ENCODE data around the gene ATXN7.

The ATXN7 gene

DNA sequence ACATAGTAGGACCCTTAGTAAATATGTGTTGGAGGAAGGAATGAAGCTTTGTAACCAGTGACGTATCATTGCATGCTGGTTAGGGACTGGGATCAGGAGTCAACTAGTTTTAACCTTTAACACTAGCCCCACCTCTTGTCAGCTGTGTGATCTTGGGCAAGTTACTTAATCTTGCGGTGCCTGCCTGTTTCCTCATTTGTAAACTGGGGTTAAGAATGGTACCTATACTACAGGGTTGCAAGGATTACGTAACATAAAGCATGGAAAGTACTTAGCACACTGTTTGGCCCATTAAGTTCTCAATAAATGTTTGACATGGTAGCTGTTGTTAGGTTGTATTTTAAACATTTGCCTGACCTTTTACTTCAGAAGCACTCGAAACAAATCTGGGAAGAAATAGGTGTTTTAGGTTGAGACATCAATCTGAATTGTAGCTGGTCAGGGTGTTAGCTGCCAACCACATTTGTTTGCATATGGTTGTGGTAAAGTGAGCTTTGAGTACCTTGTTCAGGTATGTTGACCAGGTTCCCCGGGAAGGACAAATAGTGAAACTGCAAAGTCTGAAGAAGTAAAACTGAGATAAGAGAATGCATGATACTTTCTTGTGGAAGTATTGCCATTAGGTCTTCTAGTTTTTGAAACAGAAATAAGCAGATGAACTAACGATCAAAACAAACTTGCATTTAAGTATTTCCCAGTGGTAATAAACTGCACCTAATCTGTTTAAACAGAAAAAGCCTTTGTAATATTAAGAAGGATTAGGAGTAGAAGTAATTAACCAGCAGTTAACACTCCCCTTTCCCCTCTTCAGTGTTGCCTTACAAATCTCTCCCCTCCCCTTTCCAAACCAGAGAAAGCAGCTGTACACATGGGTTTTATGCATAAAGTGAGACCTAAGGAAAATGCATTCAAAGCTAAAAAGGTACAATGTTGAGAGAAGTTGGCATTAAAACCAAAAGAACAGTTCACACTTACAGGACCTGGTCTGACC is 74.3 kb downstream of the ATXN7 start:
- no peak for DNase-seq (ENCODE audit: low read depth)

DNA sequence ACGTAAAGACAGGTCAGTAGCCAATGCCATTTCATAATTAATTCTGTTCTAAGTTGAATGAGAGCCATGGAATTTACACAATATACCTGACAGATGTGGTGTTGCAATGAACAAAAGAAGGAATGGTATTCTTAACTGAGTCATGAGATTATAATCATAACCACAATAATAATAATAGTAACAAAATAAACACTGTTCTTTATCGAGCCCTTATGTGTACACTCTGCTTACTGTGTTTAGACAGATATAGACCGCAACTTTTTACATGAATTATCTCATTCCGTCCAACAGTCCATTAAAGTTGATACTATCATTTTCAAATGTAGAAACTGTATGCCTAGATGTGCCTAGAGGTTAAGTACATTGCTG is 76.7 kb downstream of the ATXN7 start:
- DNase-seq (ENCODE audit: low read depth) = no peak

DNA sequence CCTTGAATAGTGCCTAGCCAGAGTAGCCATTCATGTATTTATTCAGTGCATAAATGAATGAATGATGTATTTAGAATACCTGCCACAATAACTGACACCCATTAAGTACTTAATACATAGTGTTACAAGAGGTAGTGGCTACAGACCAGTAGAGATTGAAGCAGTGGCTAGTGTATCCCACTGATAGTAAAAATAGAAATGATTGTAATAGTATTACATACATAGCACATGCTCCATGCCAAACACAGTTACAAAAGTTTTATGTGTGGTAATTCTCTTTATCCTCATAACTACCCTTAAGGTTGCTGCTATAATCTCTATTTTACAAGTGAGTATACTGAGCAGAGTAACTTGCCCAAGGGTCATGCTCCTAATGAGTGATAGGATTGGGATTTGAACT is 78.9 kb downstream of the ATXN7 start:
- no peak for DNase-seq (ENCODE audit: low read depth)

GRCh38 chr3:63943678-63944077 is 80.0 kb downstream of the ATXN7 start:
- no peak for DNase-seq (ENCODE audit: low read depth)

DNA sequence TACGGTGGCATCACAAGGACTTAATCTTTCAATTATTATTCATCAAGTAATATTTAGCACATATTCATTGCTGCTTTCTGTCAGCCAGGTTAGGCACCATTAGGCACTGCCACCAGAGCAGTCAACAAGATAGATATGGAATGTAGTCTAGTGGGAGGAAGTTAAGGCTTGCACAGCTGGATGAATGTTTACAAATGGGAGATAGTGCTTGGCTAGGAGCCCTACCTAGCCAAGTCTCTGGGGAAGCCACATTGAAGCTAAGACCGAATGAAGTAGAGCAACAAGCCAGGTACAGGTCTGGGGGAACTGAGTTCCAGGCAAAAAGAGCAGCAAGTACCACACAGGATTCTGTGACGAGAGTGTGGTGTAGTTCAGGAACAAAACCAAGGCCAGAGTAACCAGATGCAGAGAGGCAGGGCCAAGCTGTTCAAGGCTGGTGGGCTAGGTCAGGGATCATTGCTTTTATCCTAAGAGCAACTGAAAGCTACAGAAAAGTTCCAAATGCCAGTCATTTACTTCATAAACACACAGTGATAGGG is 82.0 kb downstream of the ATXN7 start:
- no peak for DNase-seq (ENCODE audit: low read depth)

- DNase-seq (ENCODE audit: low read depth) = no peak
Observed at GRCh38 chr3:63946753-63947152, 83.1 kb downstream of the ATXN7 start.

DNA sequence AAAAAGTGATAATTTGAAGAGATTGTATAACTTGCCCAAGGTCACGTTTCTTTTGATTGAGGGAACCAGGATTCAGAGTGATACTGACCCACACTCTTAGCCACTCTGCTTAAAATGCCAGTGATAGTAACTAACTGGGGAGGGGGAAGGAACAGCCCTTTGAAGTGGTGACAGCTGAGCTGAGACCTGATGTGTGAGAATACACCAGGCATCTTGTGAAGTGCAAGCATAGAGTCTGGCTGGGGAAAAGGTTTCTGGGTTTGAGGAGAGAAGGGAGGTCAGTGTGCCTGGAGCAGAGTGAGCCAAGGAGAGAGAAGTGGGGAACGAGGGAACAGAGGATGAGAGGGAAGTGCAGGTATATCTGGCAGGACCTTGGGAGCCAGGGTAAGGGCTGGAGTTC is 83.9 kb downstream of the ATXN7 start:
- DNase-seq (ENCODE audit: low read depth) = no peak

DNA sequence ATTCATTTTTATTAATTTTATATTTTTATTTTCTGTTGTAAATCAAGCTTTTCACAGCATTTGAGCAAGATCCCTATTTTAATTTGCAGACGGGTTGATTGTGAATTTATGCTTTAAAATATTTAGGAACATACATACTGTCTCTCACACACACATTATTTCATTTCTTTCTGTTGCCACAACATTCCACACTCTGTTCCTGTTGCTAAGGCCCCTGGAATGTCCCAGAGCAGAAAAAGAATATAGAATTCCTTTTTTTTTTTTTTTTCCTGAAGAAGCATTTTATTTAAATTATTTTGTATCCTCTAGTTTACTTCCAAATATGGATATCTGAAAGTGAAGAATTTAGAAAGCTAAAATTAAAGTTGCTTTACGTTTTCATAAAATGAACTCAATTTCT is 85.3 kb downstream of the ATXN7 start:
- DNase-seq (ENCODE audit: low read depth) = no peak

GRCh38 chr3:63950698-63951097 is 87.0 kb downstream of the ATXN7 start:
- DNase-seq (ENCODE audit: low read depth) = no peak

DNA sequence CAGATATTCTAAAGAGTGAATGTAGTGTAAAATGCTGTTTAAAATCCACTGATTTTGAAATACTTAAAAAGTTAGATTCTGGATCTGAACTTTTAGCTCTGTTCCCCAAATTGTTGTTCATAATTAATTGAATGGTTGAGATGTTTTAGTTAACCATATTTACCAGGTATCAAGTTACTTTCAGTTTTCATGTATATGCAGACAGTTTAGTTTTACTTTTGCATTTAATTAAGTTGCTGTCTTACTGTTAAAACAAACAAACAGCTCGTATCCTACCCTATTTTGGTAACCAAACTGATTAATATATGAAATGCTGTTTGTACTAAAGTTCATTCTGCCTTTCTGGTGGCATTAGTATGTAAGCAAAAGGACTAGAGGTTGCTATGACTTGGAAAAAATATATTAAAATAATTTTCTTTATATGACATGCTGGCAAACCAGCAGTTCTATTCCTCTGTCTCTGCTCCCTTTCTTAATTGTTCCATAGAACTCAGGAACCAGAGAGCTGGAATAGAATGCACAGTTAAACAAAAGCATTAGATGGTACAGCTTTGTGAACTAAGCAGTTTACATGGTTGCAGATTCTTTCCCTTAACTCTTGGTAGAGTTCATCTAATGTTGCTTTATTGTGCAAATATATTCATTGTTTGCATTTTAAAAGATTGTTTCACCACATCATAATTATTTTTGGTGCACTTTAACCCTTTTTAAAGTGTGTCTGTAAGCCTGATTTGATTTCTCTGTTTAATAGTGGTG is 88.0 kb downstream of the ATXN7 start:
- no peak for DNase-seq (ENCODE audit: low read depth)

DNA sequence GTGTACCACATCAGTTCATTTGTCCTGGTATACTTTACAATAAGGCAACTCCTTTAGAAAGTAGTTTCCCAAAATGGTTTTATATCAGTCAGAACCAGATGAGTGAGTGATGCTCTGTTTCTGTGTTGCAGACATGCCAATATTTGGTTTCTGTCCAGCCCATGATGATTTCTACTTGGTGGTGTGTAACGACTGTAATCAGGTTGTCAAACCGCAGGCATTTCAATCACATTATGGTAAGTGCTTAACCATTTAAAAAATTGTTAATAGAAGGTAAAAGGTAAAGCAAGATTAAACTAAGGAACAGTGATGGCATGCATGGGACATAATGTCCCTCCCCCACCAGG is 88.6 kb downstream of the ATXN7 start:
- DNase-seq (ENCODE audit: low read depth) = no peak

DNA sequence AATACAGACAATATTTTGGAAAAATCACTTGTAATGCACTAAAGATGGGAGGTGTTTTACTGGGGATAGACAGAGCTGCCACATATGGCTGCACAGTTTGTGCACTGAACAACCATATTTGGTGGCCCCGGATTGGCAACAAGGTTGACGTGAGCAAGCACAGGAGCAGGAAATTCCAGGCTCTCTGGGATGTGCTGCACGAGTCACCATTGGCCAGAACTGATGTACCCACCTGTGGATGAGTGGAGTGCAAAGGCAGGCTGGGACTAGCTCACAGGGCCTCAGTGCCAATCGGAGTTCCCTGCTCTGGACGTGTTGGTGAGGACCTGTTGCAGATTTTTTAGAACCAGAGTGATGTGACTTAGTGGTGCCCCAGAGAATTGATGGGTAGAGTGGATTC is 90.5 kb downstream of the ATXN7 start:
- no peak for DNase-seq (ENCODE audit: low read depth)

- no peak for DNase-seq (ENCODE audit: low read depth)
Observed at GRCh38 chr3:63955036-63955650, 91.5 kb downstream of the ATXN7 start.

DNA sequence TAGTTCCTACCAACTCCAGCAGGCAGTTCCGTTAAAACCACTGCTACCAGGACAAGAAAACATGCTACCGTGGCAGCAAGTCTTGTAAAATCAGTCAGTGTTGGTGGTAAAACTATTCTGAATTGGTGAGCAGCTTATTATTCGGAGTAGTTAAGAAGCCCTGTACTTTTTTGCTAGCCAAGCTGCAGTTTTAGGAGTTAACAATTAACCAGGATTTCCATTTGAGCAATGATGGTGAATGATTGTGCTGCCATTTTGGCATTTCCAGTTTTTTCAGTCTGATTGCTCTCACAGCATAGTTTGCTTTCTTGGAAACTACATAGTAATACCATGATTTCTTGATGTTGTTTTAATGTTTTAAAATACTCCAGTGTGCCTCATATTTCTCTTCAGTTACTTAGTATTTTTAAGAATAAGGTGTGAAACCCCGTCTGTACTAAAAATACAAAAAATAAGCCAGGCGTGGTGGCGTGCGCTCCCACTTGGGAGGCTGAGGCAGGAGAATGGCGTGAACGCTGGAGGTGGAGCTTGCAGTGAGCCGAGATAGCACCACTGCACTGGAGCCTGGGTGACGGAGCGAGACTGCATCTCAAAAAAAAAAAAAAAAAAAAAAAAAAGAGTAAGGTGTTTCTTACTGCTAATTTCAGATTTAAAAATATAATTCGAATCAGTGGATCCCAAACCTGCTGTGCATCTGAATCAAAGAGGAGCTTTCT is 92.3 kb downstream of the ATXN7 start:
- DNase-seq (ENCODE audit: low read depth) = no peak

DNA sequence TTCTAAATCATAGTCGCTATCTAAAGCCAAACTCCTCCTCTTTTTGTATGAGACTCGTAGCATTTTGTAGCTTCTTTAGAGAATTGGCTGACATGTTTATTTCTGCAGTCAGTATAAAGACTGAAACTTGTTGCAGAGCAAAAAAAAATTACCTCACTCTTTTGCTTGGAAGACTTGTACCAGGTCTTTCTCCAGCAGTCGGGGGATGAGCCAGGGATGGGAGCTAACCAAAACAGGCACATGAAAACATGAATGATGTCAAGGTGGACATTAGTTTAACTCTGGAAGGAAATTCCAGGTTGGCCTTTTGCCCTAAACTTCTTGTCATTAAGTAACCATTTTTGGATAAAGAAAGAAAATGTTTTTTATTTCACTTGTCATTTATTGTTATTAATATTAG is 95.5 kb downstream of the ATXN7 start:
- no peak for DNase-seq (ENCODE audit: low read depth)

- DNase-seq (ENCODE audit: low read depth) = no peak
Observed at GRCh38 chr3:63960048-63960711, 96.5 kb downstream of the ATXN7 start.

- no peak for DNase-seq (ENCODE audit: low read depth)
Observed at GRCh38 chr3:63961891-63962290, 98.2 kb downstream of the ATXN7 start.

GRCh38 chr3:63963496-63963895 is 99.8 kb downstream of the ATXN7 start:
- DNase-seq (ENCODE audit: low read depth) = no peak

- DNase-seq (ENCODE audit: low read depth) = no peak
Observed at GRCh38 chr3:63964681-63965485, 101.2 kb downstream of the ATXN7 start.

DNA sequence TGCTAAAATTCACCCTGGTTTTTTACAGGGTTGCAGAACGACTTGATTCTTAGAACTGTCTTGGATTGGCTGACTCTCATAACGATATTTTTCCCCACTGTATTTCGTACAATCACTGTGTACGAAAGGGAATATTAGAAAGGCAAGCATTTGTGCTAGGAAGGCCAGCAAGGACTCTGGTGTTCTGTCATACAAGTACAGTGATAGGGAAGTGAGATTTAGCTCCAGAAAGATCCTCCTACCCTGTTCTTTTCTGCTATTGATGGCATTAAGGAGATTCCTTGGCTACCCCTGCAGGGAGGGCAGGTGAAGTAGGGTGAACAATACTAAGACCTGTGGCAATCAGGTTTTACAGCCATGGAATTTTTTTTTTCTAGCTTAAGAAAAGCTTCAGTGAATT is 102.3 kb downstream of the ATXN7 start:
- no peak for DNase-seq (ENCODE audit: low read depth)

DNA sequence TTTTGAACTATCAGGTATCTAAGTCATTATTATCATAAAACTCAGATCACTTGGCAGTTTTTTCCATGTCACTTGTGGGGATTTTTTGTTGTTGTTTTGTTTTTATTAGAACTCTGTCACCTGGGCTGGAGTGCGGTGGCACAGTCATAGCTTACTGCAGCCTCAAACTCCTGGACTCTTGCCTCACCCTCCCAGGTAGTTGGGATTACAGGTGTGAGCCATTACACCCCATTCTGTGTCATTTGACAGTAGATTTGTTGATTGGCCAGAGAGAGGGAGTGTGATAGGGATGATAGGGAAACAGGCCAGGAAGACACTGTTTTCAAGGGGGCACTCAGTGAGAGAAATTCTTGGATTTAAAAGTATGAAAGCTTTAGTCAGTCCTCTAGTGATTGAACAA is 103.2 kb downstream of the ATXN7 start:
- DNase-seq (ENCODE audit: low read depth) = no peak

All from activated T-helper 1 cell treated with Interleukin-2 at 50 U/mL for 16 hours (primary cell).